Measurements from ENCODE around the gene ABHD6. TPM values are rescaled to one million over a fixed set of nuclear protein-coding genes. Genes with fewer than 3 reads are reported as not detected.
"Not testable (repeated sequence)": the region's sequence is repeated elsewhere in the genome, so short reads cannot be mapped to it uniquely, and the experiment has no call there.

Gene ABHD6
- total and polyA plus RNA-seq, 8 donors: 4.3 to 22.8 (median 8.0) TPM

GRCh38 chr3:58271901-58272501 lies 34.4 kb downstream of the ABHD6 start:
- TF ChIP-seq POLR2A (IDR thresholded peaks at IDR 0.05): no peak
- no peak for TF ChIP-seq EP300 (IDR thresholded peaks at IDR 0.05)
- no peak for TF ChIP-seq CTCF (IDR thresholded peaks at IDR 0.05)
- TF ChIP-seq POLR2AphosphoS5 (IDR thresholded peaks at IDR 0.05): no peak
- Histone ChIP-seq H3K27ac (peak overlapping the region in 2 of 5 donors; percentile 11 to 30), H3K27me3 (no peaks in the 10 kb centered on the region), H3K36me3 (peaks cover 6 to 69% (median 60%) of the 10 kb centered on the region in 4 donors), H3K4me1 (peaks cover 0 to 5% (median 2%) of the 10 kb centered on the region in 4 donors), H3K4me3 (no peak overlapping the region), H3K9me3 (peaks cover 0 to 4% (median 0%) of the 10 kb centered on the region in 4 donors)
- intact Hi-C loops (cut with DNase I; ENCODE audit: low total_unique reads): no loop called here
- peak in 1 of 2 donors; percentile 34 for DNase-seq
- 67 to 81% (median 75%) methylated on average over 7 of the region's 7 CpGs for WGBS, 5 donors

- Histone ChIP-seq H3K36me3 (peaks cover 6 to 64% (median 51%) of the 10 kb centered on the region in 4 donors), H3K9me3 (peaks cover 0 to 4% (median 0%) of the 10 kb centered on the region in 4 donors), H3K4me1 (peaks cover 0 to 5% (median 2%) of the 10 kb centered on the region in 4 donors), H3K27me3 (no peaks in the 10 kb centered on the region), H3K27ac (peak overlapping the region in 1 of 5 donors; percentile 30), H3K4me3 (no peak overlapping the region)
- TF ChIP-seq EP300 (IDR thresholded peaks at IDR 0.05): no peak
- TF ChIP-seq POLR2AphosphoS5 (IDR thresholded peaks at IDR 0.05): no peak
- TF ChIP-seq POLR2A (IDR thresholded peaks at IDR 0.05): no peak
- no peak for TF ChIP-seq CTCF (IDR thresholded peaks at IDR 0.05)
- no peak for DNase-seq
- intact Hi-C loops (cut with DNase I; ENCODE audit: low total_unique reads): no loop called here
- WGBS, 5 donors: 83 to 94% (median 92%) methylated on average over 3 of the region's 3 CpGs
Observed at GRCh38 chr3:58272891-58273290, 35.3 kb downstream of the ABHD6 start.

GRCh38 chr3:58273362-58273761 lies 35.8 kb downstream of the ABHD6 start:
- H3K27ac ChIP-seq; H3K4me1 ChIP-seq; H3K27me3 ChIP-seq; H3K4me3 ChIP-seq; H3K9me3 ChIP-seq; DNase-seq; intact Hi-C loops (cut with DNase I; ENCODE audit: low total_unique reads): not testable (repeated sequence)
- WGBS, 5 donors: 94 to 97% (median 96%) methylated on average over 3 of the region's 3 CpGs
- peaks cover 6 to 62% (median 46%) of the 10 kb centered on the region in 4 donors for H3K36me3 ChIP-seq

- Histone ChIP-seq H3K9me3 (peaks cover 0 to 4% (median 0%) of the 10 kb centered on the region in 4 donors), H3K4me3 (no peak overlapping the region), H3K27ac (no peak overlapping the region), H3K36me3 (peaks cover 6 to 54% (median 39%) of the 10 kb centered on the region in 4 donors), H3K4me1 (peaks cover 0 to 5% (median 2%) of the 10 kb centered on the region in 4 donors), H3K27me3 (no peaks in the 10 kb centered on the region)
- 63 to 82% (median 76%) methylated on average over 3 of the region's 3 CpGs for WGBS, 5 donors
- DNase-seq: no peak
- no peak for TF ChIP-seq POLR2A (IDR thresholded peaks at IDR 0.05)
- TF ChIP-seq POLR2AphosphoS5 (IDR thresholded peaks at IDR 0.05): no peak
- no peak for TF ChIP-seq EP300 (IDR thresholded peaks at IDR 0.05)
- TF ChIP-seq CTCF (IDR thresholded peaks at IDR 0.05): no peak
- intact Hi-C loops (cut with DNase I; ENCODE audit: low total_unique reads): no loop called here
Observed at GRCh38 chr3:58274027-58274614, 36.5 kb downstream of the ABHD6 start.

- no peak overlapping the region for H3K4me3 ChIP-seq
- DNase-seq: no peak
- H3K27me3 ChIP-seq: no peaks in the 10 kb centered on the region
- no peaks in the 10 kb centered on the region for H3K4me1 ChIP-seq
- H3K27ac ChIP-seq: no peak overlapping the region
- H3K36me3 ChIP-seq: peaks cover 0 to 56% (median 50%) of the 10 kb centered on the region in 4 donors
- H3K9me3 ChIP-seq: peaks cover 0 to 4% (median 0%) of the 10 kb centered on the region in 4 donors
- 72 to 84% (median 79%) methylated on average over 7 of the region's 7 CpGs for WGBS, 5 donors
- intact Hi-C loops (cut with DNase I; ENCODE audit: low total_unique reads): no loop called here
- TF ChIP-seq POLR2AphosphoS5 (IDR thresholded peaks at IDR 0.05) (no peak), POLR2A (IDR thresholded peaks at IDR 0.05) (no peak), EP300 (IDR thresholded peaks at IDR 0.05) (no peak), CTCF (IDR thresholded peaks at IDR 0.05) (no peak)
Observed at GRCh38 chr3:58281069-58281468, 43.5 kb downstream of the ABHD6 start.
